ELR (cell line): Measurements from ENCODE around the gene ZNF207.
"Not testable (repeated sequence)": the region's sequence is repeated elsewhere in the genome, so short reads cannot be mapped to it uniquely, and the experiment has no call there.

Experiments used
- DNase-seq: peaks from one replicate; pipeline ENCODE4 v3.0.0-alpha.2; 2015; ENCODE audit warnings: low read depth

ZNF207 gene

GRCh38 chr17:32349854-32350665 is at the start of gene ZNF207:
Gene ZNF207, plus strand, starts transcription at chr17:32350157. Its CDS starts 129 bp downstream, at chr17:32350286.
- peak; percentile 99 for DNase-seq

GRCh38 chr17:32302037-32302436 is 47.9 kb upstream of the ZNF207 start:
- no peak for DNase-seq

- DNase-seq, result no peak
Observed at GRCh38 chr17:32302860-32303649, 46.9 kb upstream of the ZNF207 start.

GRCh38 chr17:32303781-32304288 is 46.1 kb upstream of the ZNF207 start:
- DNase-seq, result no peak

- DNase-seq, result no peak
Observed at GRCh38 chr17:32305049-32305448, 44.9 kb upstream of the ZNF207 start.

GRCh38 chr17:32307658-32308057 is 42.3 kb upstream of the ZNF207 start:
- DNase-seq, result no peak

- DNase-seq, result peak; percentile 18
Observed at GRCh38 chr17:32311028-32311536, 38.9 kb upstream of the ZNF207 start.

GRCh38 chr17:32314636-32315035 is 35.3 kb upstream of the ZNF207 start:
- DNase-seq, result no peak

- DNase-seq, result no peak
Observed at GRCh38 chr17:32315171-32315570, 34.8 kb upstream of the ZNF207 start.

GRCh38 chr17:32316653-32317052 is 33.3 kb upstream of the ZNF207 start:
- DNase-seq, result not testable (repeated sequence)

GRCh38 chr17:32317353-32317752 is 32.6 kb upstream of the ZNF207 start:
- no peak for DNase-seq

GRCh38 chr17:32318071-32318470 is 31.9 kb upstream of the ZNF207 start:
- DNase-seq, result no peak

- peak; percentile 77 for DNase-seq
Observed at GRCh38 chr17:32319548-32319905, 30.4 kb upstream of the ZNF207 start.

GRCh38 chr17:32320080-32320479 is 29.9 kb upstream of the ZNF207 start:
- DNase-seq, result not testable (repeated sequence)

GRCh38 chr17:32320847-32321246 is 29.1 kb upstream of the ZNF207 start:
- DNase-seq, result no peak

GRCh38 chr17:32323046-32323445 is 26.9 kb upstream of the ZNF207 start:
- DNase-seq, result no peak

- DNase-seq, result peak; percentile 33
Observed at GRCh38 chr17:32323811-32324491, 26.0 kb upstream of the ZNF207 start.

- DNase-seq, result no peak
Observed at GRCh38 chr17:32327911-32328310, 22.0 kb upstream of the ZNF207 start.

GRCh38 chr17:32330147-32330546 is 19.8 kb upstream of the ZNF207 start:
- DNase-seq, result no peak

GRCh38 chr17:32331243-32332040 is 18.5 kb upstream of the ZNF207 start:
- DNase-seq, result no peak

- DNase-seq, result no peak
Observed at GRCh38 chr17:32333187-32333586, 16.8 kb upstream of the ZNF207 start.
